ENCODE results near the gene TATDN2.

TATDN2 gene

DNA sequence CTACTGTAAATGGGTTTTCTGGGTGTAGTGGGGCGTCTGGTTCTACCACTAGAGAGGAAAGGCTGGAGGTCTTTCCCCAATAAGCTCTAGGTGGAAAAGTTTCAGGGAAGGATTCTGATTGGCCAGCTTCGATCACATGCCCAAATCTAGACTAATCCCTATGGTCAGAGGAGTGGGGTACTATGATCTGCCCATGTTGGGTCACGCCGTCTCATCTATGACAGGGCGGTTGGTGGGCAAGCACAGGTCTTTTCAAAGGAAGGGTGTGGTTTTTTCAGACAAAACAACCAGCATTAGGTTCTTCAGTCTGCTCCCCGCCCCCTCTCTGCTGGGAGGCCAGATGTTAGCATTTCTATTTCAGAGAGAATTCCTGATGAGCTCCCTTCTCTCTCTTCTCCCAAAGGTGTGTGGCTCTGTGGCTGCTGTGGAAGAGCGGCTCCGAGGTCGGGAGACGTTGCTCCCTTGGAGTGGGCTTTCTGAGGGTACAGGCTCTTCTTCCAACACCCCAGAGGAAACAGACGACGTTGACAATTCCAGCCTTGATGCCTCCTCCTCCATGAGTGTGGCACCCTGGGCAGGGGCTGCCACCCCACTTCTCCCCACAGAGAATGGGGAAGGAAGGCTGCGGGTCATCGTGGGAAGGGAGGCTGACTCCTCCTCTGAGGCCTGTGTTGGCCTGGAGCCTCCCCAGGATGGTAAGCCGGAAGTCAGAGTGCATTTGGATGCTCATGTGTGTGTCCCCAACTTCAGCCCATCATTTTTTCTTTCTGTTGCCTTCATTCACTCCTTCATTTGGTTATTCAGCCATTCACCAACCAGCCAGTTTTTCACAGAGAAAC lies 9.7 kb upstream of the TATDN2 start:
- no peak for DNase-seq (ENCODE audit: low read depth, low spot score)
- TF ChIP-seq, protein P1, sequence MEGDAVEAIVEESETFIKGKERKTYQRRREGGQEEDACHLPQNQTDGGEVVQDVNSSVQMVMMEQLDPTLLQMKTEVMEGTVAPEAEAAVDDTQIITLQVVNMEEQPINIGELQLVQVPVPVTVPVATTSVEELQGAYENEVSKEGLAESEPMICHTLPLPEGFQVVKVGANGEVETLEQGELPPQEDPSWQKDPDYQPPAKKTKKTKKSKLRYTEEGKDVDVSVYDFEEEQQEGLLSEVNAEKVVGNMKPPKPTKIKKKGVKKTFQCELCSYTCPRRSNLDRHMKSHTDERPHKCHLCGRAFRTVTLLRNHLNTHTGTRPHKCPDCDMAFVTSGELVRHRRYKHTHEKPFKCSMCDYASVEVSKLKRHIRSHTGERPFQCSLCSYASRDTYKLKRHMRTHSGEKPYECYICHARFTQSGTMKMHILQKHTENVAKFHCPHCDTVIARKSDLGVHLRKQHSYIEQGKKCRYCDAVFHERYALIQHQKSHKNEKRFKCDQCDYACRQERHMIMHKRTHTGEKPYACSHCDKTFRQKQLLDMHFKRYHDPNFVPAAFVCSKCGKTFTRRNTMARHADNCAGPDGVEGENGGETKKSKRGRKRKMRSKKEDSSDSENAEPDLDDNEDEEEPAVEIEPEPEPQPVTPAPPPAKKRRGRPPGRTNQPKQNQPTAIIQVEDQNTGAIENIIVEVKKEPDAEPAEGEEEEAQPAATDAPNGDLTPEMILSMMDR (IDR thresholded peaks at IDR 0.05; ENCODE audit: low read depth, low read length), result no peak
- in situ Hi-C loops (cut with HindIII; ENCODE audit: low sequenced_read_pairs), result no loop called here
- no peak overlapping the region for H3K4me3 ChIP-seq (ENCODE audit: low read depth, low read length)

GRCh38 chr3:10240799-10241198 lies 7.5 kb upstream of the TATDN2 start:
- TF ChIP-seq, protein P1 (IDR thresholded peaks at IDR 0.05; ENCODE audit: low read depth, low read length), result no peak
- in situ Hi-C loops (cut with HindIII; ENCODE audit: low sequenced_read_pairs), result no loop called here
- no peak for DNase-seq (ENCODE audit: low read depth, low spot score)
- no peak overlapping the region for H3K4me3 ChIP-seq (ENCODE audit: low read depth, low read length)

- peak; percentile 73 for DNase-seq (ENCODE audit: low read depth, low spot score)
- no peak overlapping the region for H3K4me3 ChIP-seq (ENCODE audit: low read depth, low read length)
- in situ Hi-C loops (cut with HindIII; ENCODE audit: low sequenced_read_pairs), result no loop called here
- TF ChIP-seq, protein P1 (IDR thresholded peaks at IDR 0.05; ENCODE audit: low read depth, low read length), result no peak
Observed at GRCh38 chr3:10242182-10243065, 5.8 kb upstream of the TATDN2 start.

DNA sequence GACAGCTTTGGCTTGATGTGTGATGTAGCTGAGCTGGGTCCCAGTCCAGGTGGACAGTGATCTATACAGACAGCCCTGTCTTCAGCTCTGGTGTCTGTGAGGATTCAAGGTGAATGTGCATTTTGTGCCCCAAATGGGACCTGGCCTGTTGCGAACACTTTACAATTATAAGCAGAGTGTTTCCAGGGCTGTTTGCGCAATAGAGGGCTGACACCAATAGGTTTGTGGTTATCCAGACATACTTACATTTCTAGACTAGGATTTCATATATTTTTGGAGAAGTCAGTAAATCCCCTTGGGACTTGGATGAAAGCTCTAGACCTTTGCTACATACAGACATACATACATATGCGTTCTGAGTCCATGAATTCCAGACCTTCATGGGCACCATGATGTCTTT lies 4.2 kb upstream of the TATDN2 start:
- DNase-seq (ENCODE audit: low read depth, low spot score), result no peak
- in situ Hi-C loops (cut with HindIII; ENCODE audit: low sequenced_read_pairs), result no loop called here
- TF ChIP-seq, protein P1 (IDR thresholded peaks at IDR 0.05; ENCODE audit: low read depth, low read length), result no peak
- no peak overlapping the region for H3K4me3 ChIP-seq (ENCODE audit: low read depth, low read length)

- TF ChIP-seq, protein P1 (IDR thresholded peaks at IDR 0.05; ENCODE audit: low read depth, low read length), result no peak
- DNase-seq (ENCODE audit: low read depth, low spot score), result no peak
- no peak overlapping the region for H3K4me3 ChIP-seq (ENCODE audit: low read depth, low read length)
- in situ Hi-C loops (cut with HindIII; ENCODE audit: low sequenced_read_pairs), result no loop called here
Observed at GRCh38 chr3:10245081-10245712, 3.1 kb upstream of the TATDN2 start.

DNA sequence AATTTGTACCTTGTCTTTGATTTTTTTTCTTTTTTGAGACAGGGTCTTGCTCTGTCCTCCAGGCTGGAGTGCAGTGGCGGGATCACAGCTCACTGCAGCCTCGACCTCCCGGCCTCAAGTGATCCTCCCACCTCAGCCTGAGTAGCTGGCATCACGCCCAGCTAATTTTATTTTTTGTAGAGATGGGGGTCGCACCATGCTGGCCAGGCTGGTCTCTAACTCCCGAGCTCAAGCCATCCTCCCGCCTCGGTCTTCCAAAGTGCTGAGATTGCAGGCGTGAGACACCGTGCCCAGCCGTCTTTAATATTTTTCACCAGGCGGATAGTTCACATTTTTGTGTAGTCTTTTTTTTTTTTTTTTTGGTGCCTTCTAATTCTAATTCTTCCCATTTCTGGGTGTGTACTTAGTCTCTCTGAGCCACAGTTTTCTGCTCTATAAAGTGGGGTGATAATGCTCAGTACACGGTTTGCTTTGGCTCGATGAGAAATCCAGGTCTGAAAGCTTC lies 528 bp upstream of the TATDN2 start:
- peak overlapping the region; percentile 39 for H3K4me3 ChIP-seq (ENCODE audit: low read depth, low read length)
- no peak for DNase-seq (ENCODE audit: low read depth, low spot score)
- in situ Hi-C loops (cut with HindIII; ENCODE audit: low sequenced_read_pairs), result no loop called here
- TF ChIP-seq, protein P1 (IDR thresholded peaks at IDR 0.05; ENCODE audit: low read depth, low read length), result no peak
